Mammary epithelial cell (primary cell): ENCODE data around the gene STK33.

Experiments
- CTCF ChIP-seq, 2 donors: IDR thresholded peaks in 1 of 2; conservative IDR thresholded peaks in 1 of 2; 2 replicates each; pipeline ENCODE4 v1.5.1; 2011 to 2012; ENCODE audit warnings: inconsistent platforms in 2 of 2, low read length in 2 of 2, mild to moderate bottlenecking in 2 of 2, control low read depth in 1 of 2, low read depth in 1 of 2; ENCODE audit not compliant: insufficient read depth in 1 of 2; ENCODE audit errors: extremely low read depth in 1 of 2
- EZH2 ChIP-seq: IDR thresholded peaks from 2 replicates; pipeline ENCODE4 v1.6.1; 2012; ENCODE audit warnings: low read length, inconsistent platforms, borderline replicate concordance

GRCh38 chr11:8488395-8488794, 105.6 kb downstream of the STK33 start:
- TF ChIP-seq CTCF (conservative IDR thresholded peaks at IDR 0.05 in 1 of 2, IDR thresholded peaks at IDR 0.05 in 1 of 2; ENCODE audit: extremely low read depth in 1 of 2, insufficient read depth in 1 of 2, low read depth in 1 of 2, low read length in 2 of 2) (no peak), EZH2 (no peak)
